ENCODE data around the gene TAS2R7.
"Not testable (repeated sequence)": the region's sequence is repeated elsewhere in the genome, so short reads cannot be mapped to it uniquely, and the experiment has no call there.

TAS2R7 gene

DNA sequence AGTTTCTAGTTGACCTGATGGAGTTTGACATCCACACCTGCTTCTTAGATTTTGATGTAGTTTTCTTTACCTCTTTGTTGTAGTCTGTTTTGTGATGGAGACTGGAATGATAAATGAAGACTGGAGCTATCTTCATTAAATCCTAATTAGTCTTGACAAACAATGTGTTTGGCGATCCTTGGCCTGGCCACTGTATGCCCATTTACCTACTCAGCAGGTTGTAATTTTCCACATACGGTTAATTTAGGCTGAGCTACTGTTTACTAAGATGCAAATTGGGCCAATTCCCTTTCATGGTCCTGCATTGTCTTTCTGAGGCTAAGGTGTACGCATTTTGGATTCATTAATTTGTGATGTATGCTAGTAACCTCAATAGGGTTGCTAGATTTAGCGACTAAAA is at the start of gene TAS2R7:
Gene TAS2R7, minus strand, starts transcription at position 41 of the 400 bp plus-strand sequence. CDS start 57 bp downstream, outside the sequence.
- no peak for DNase-seq (ENCODE audit: low read depth)

DNA sequence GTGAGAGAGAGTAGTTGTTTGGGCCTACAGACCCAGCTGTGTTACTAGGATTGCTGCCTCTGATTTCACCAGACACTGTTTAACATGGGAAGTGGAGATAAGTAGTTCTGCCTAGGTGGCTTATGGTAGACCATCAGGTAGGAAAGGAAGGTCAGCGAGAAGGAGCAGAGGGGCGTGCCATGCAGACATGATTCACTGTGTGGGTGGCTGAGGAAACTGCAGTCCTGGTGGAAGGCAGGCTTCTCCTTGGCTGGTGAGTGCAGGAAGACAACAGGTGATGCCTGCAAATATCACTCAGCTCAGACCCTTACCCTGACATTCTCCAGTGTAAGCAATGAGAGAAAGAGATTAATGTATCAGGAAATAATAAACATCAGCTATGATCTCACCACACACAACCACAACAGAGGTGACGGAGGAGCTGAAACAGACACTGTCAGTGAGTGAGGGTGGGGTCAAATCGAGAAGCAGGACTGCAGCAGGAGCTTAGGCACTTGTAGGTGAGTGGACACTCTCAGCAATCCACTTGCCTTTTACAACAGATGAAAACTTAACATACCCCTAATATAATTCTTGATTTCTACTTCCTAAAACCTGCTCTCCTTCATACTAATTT is 48.9 kb upstream of the TAS2R7 start:
- DNase-seq (ENCODE audit: low read depth), result no peak

- DNase-seq (ENCODE audit: low read depth), result no peak
Measured at GRCh38 chr12:10849425-10849878, 47.0 kb upstream of the TAS2R7 start, which contains the start of gene PRR4. PRR4 (minus strand) TSS chr12:10849475; CDS start chr12:10849437, 38 bp downstream.

DNA sequence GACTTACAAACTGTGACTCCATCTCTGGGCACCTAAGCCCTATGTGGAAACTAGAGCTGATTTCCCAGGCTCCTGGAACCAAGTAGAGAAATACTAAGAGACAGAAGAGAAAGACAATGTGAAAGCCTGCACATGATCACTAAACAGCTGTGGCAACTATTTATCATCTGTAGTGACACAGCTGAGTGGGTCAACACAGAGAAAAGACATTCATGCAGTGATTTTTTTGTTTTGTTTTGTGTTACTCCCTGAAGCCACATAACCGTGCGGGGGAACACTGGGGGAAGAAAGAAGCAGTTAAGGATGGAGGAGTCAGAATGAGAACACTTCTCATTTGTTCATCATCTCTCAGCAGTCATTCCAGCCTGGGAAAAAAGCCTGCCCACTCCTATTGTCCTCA is 45.3 kb upstream of the TAS2R7 start:
- DNase-seq (ENCODE audit: low read depth), result no peak

GRCh38 chr12:10842862-10843261 is 40.4 kb upstream of the TAS2R7 start:
- DNase-seq (ENCODE audit: low read depth), result no peak

DNA sequence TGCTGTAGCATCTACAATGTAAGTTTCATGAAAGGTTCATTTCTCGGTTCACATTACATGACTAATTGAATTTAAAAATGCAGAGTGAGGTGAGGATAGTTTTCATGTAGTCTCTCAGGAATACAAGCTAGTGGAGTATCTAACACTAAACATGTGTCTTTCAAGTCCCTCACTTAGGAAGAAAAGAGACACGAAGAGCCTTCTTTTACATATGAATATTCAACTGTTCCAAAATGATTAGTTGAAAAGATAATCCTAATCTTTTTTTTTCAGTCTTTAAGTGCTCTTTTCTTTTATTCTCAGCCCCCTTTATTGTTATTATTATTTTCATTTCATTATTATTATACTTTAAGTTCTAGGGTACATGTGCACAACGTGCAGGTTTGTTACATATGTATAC is 36.0 kb upstream of the TAS2R7 start:
- DNase-seq (ENCODE audit: low read depth), result no peak

DNA sequence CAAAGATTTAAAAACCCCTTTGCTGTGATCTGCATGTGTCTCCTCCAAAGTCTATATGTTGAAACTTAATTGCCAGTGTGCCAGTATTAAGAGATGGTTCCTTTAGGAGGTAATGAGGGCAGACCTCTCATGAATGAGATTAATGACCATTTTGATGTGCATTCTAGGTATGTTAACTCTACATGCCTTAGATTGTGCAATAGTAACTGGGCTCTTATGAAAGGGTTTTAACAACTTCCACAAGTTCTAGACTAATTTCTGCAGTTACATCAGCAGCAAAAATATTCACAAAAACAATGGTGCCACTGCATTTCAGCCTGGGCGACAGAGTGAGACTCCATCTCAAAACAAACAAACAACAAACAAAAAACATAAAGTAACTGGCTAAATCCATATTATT is 27.6 kb upstream of the TAS2R7 start:
- DNase-seq (ENCODE audit: low read depth), result no peak

DNA sequence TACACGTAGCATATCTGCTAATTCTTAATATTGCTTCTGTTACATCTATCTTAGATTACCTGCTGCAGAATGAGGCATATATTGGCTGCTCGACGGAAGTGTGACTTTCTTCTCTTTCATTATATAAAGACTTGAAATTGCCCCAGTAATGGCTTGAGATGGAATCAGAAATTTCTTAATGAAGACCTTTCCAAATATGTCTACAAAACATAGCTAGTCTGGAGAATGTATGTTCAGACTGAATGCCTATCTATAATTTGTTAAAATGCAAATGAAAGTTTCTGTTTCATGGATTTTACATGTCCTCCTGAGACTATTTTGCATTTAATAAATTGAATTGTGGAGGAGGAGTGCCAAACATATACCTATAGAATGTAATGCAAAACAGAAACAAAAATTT is 23.8 kb upstream of the TAS2R7 start, which contains the start of gene TAS2R10:
Gene TAS2R10, minus strand, starts transcription at position 101 of the 400 bp plus-strand sequence. Its CDS starts 89 bp downstream, at position 12.
- DNase-seq (ENCODE audit: low read depth), result no peak

DNA sequence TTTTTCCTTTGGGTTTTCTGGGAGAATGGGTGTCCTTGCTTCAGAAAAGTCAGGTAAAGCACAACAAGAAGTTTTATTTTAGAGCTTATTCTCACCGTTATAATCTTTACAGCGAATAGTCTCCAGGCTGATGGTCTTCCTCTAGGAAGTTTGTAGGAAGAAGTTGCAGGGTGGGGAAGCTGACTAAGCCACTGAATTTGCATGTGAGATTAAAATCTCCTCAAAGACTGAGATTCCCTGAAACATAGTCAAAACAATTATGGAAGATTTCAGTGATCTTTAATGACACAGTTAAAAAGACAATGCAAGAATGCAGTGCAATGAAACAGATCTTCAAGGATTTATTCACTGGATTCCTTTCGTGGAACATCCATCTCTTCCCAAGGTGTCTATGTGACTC is 22.5 kb upstream of the TAS2R7 start:
- DNase-seq (ENCODE audit: low read depth), result no peak

GRCh38 chr12:10811883-10812536 is 9.6 kb upstream of the TAS2R7 start:
- DNase-seq (ENCODE audit: low read depth), result no peak

DNA sequence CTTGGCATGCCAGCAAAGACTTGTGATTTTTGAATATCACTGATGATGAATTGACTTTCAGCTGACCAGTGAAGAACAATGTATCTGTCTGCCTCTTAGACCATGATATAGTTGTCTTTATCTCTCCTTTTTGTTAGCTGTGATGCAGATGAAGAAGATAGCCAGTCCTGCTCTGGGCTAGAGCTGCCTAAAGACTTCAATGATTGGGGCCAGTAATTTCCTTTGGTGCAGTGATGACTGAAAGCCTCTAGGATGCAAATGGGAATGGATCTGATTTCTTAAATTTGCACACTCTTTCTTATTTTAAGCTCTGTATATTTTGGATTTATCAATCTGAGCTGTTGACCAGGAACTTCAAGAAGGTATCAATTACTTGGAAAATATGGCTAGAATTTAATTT is 7.6 kb upstream of the TAS2R7 start, which contains the start of gene TAS2R9:
Gene TAS2R9, minus strand, starts transcription at position 101 of the 400 bp plus-strand sequence. Its CDS starts 93 bp downstream, at position 8.
- no peak for DNase-seq (ENCODE audit: low read depth)

DNA sequence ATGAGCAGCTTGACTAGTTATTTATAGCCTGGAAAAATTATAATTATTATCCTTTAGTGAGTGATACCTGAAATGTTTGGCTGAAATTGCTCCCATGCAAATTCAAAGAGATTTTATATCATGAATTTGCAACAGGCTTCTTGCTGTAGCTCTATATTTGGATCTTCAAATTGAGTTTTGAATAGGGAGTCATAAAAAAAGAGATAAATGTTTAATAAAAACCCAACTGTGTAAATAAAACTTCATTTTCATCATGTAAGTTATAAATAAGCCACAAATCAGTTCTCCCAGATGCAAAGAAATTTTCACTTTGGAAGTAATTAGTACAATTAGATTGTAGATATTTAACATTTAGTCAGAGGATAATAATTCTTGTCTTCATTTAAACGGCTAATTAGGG is 4.8 kb upstream of the TAS2R7 start, which contains the start of gene TAS2R8:
Gene TAS2R8, minus strand, starts transcription at position 101 of the 400 bp plus-strand sequence. CDS start 306 bp downstream, outside the sequence.
- DNase-seq (ENCODE audit: low read depth), result no peak

DNA sequence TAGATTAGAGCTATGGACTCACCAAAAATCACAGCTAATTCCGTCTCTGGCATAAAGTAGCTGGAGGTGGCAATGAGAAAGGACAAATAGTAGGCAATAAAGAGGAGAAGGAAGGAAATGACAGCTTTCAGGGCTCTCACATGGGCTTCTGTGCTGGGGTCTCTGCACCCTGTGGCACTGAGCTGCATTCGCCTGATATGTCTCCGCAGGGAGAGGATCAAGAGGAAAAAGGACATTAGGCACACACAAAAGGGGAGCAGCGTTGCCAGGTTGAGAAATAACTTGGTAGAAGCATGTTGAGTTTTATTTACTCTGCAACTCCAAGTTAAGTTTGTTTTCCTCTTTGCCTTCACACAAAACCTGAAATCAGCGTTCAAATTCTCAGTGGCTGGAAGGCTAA is 686 bp downstream of the TAS2R7 start:
- no peak for DNase-seq (ENCODE audit: low read depth)

GRCh38 chr12:10794222-10794621 is 8.2 kb downstream of the TAS2R7 start:
- no peak for DNase-seq (ENCODE audit: low read depth)

DNA sequence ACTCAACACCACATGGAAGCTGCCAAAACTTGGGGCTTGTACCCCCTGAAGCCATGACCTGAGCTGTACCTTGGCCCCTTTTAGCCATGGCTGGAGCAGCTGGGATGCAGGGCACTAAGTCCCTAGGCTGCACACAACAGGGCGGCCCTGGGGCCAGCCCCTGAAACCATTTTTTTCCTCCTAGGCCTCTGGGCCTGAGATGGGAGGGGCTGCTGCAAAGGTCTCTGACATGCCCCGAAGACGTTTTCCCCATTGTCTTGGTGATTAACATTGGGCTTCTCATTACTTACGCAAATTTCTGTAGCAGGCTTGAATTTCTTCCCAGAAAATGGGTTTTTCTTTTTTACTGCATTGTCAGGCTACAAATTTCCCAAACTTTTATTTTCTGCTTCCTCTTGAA is 10.7 kb downstream of the TAS2R7 start:
- not testable (repeated sequence) for DNase-seq (ENCODE audit: low read depth)

- no peak for DNase-seq (ENCODE audit: low read depth)
Measured at GRCh38 chr12:10783252-10783651, 19.2 kb downstream of the TAS2R7 start.

DNA sequence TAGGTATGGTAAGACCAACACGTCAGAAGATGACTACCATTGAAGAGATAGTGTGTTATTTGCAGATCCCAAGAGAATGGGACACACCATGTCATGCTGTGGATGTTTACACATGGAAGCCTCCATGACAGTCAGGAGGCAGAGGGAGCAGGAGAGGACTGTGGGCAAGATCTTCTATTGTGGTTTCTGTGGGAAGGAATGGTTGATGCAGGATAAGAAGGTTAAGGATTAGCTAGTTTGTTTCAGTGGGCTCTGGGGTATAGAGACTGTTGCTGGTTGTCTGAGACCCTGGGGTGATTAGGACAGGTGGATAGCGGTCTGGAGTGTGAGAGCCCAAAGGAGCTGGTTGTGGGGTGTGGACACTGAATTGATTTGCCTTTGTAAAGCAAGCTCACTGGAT is 23.3 kb downstream of the TAS2R7 start:
- DNase-seq (ENCODE audit: low read depth), result no peak

GRCh38 chr12:10771132-10771733 is 31.2 kb downstream of the TAS2R7 start:
- peak; percentile 58 for DNase-seq (ENCODE audit: low read depth)

GRCh38 chr12:10759657-10760056 is 42.8 kb downstream of the TAS2R7 start:
- no peak for DNase-seq (ENCODE audit: low read depth)

- no peak for DNase-seq (ENCODE audit: low read depth)
Measured at GRCh38 chr12:10756194-10756593, 46.2 kb downstream of the TAS2R7 start.

GRCh38 chr12:10753059-10753458 is 49.4 kb downstream of the TAS2R7 start:
- DNase-seq (ENCODE audit: low read depth), result peak; percentile 59

Measured in ELR (cell line).